Ishikawa (cell line): ENCODE measurements around the gene GRID2IP.

Experiments used
- CEBPB ChIP-seq: IDR thresholded peaks from 2 replicates; pipeline ENCODE4 v1.6.1; 2012
- CREB1 ChIP-seq: IDR thresholded peaks from 2 replicates; pipeline ENCODE4 v1.6.1; 2012; ENCODE audit warnings: low read depth
- EGR1 ChIP-seq: IDR thresholded peaks from 2 replicates; pipeline ENCODE4 v1.6.1; 2012
- EP300 ChIP-seq: IDR thresholded peaks from 2 replicates; pipeline ENCODE4 v1.6.1; 2012; ENCODE audit warnings: borderline replicate concordance
- FOXM1 ChIP-seq: IDR thresholded peaks from 2 replicates; pipeline ENCODE4 v1.6.1; 2012; ENCODE audit warnings: low read depth, borderline replicate concordance
- NFIC ChIP-seq: IDR thresholded peaks from 2 replicates; pipeline ENCODE4 v1.6.1; 2012
- RAD21 ChIP-seq: IDR thresholded peaks from 2 replicates; pipeline ENCODE4 v1.6.1; 2012; ENCODE audit warnings: low read depth
- TAF1 ChIP-seq: IDR thresholded peaks from 2 replicates; pipeline ENCODE4 v1.6.1; 2012; ENCODE audit warnings: low read depth, mild to moderate bottlenecking
- TCF12 ChIP-seq: IDR thresholded peaks from 2 replicates; pipeline ENCODE4 v1.6.1; 2012; ENCODE audit warnings: low read depth
- TEAD4 ChIP-seq: IDR thresholded peaks from 2 replicates; pipeline ENCODE4 v1.6.1; 2012
- YY1 ChIP-seq: IDR thresholded peaks from 2 replicates; pipeline ENCODE4 v1.6.1; 2012; ENCODE audit warnings: low read depth
- ZBTB7A ChIP-seq: IDR thresholded peaks from 2 replicates; pipeline ENCODE4 v1.6.1; 2012; ENCODE audit warnings: low read depth
- TF ChIP-seq, protein P1 (sequence below): IDR thresholded peaks from 2 replicates; pipeline ENCODE4 v1.6.1; 2012
- TF ChIP-seq, protein P2 (sequence below): IDR thresholded peaks from 2 replicates; pipeline ENCODE4 v1.6.1; 2012; ENCODE audit warnings: low read depth, mild to moderate bottlenecking
- TF ChIP-seq, protein P3 (sequence below): IDR thresholded peaks from 2 replicates; pipeline ENCODE4 v1.6.1; 2012

The GRID2IP gene

DNA sequence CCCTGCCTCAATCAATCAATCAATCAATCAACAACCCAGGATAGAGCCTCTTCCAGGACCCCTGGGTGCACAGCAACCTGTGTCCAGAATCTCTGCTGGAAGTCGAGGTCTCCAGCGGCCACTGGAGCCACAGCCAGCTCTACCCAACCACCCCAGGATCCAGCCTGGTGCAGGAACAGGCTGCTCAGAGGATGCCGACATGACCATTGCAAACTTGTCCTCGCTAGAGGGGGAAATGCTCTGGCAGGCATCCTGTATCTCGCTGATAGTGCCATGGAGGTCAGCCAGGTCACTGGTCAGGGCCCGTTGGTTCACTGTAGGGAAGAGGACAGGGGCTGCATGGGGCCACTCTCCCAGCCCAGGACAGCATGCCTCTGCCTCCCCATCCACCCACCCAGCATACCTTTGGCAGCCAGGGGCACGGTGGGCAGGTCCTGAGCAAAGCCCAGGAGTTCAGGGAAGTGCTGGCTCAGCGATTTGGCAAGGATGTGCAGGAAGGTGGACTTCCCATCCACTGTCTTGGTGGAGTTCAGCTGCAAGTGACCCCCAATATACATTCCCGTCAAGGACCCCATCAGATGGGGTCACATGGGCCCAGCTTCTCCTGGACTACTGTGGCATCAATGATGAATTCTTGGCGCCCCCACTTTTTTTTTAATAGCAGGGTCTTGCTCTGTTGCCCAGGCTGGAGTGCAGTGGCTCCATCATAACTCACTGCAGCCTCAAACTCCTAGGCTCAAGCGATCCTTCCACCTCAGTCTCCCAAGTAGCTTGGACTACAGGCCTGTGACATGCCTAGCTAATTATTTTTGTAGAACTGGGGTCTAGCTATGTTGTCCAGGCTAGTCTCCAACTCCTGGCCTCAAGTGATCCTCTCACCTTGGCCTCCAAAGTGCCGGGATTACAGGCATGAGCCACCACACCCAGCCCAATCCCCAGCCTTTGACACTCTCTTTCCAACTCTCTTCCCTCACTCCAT, 49.4 kb downstream of the GRID2IP start:
- TF ChIP-seq YY1 (no peak), FOXM1 (no peak), EGR1 (no peak), RAD21 (no peak), NFIC (no peak), TAF1 (no peak), TEAD4 (no peak), ZBTB7A (no peak), CEBPB (no peak)
- TF ChIP-seq, protein P1, sequence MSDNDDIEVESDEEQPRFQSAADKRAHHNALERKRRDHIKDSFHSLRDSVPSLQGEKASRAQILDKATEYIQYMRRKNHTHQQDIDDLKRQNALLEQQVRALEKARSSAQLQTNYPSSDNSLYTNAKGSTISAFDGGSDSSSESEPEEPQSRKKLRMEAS: no peak
- TF ChIP-seq, protein P2, sequence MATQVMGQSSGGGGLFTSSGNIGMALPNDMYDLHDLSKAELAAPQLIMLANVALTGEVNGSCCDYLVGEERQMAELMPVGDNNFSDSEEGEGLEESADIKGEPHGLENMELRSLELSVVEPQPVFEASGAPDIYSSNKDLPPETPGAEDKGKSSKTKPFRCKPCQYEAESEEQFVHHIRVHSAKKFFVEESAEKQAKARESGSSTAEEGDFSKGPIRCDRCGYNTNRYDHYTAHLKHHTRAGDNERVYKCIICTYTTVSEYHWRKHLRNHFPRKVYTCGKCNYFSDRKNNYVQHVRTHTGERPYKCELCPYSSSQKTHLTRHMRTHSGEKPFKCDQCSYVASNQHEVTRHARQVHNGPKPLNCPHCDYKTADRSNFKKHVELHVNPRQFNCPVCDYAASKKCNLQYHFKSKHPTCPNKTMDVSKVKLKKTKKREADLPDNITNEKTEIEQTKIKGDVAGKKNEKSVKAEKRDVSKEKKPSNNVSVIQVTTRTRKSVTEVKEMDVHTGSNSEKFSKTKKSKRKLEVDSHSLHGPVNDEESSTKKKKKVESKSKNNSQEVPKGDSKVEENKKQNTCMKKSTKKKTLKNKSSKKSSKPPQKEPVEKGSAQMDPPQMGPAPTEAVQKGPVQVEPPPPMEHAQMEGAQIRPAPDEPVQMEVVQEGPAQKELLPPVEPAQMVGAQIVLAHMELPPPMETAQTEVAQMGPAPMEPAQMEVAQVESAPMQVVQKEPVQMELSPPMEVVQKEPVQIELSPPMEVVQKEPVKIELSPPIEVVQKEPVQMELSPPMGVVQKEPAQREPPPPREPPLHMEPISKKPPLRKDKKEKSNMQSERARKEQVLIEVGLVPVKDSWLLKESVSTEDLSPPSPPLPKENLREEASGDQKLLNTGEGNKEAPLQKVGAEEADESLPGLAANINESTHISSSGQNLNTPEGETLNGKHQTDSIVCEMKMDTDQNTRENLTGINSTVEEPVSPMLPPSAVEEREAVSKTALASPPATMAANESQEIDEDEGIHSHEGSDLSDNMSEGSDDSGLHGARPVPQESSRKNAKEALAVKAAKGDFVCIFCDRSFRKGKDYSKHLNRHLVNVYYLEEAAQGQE: no peak
- TF ChIP-seq, protein P3, sequence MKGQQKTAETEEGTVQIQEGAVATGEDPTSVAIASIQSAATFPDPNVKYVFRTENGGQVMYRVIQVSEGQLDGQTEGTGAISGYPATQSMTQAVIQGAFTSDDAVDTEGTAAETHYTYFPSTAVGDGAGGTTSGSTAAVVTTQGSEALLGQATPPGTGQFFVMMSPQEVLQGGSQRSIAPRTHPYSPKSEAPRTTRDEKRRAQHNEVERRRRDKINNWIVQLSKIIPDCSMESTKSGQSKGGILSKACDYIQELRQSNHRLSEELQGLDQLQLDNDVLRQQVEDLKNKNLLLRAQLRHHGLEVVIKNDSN: no peak

DNA sequence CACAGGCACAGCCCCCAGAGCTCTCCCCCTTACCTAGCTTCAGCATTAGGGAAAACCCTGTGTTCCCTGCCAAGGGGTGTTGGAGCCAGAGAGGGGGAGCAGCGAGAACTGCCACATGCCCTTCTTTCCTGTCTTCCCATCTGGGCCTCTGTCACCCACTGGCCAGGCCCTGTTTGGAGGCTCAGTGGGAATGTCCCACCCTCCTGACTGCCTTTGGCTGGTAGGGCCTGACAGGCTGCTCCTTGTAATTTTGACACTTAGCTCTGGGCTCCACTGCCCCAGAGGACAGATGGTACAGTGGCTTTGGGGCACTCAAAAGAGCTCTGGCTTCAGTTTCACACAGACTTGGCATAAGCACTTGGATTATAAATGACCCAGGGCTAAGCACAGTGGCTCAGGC, 50.6 kb downstream of the GRID2IP start:
- TF ChIP-seq CREB1 (no peak), TAF1 (no peak), TEAD4 (no peak), RAD21 (no peak)
- TF ChIP-seq, protein P2: no peak

DNA sequence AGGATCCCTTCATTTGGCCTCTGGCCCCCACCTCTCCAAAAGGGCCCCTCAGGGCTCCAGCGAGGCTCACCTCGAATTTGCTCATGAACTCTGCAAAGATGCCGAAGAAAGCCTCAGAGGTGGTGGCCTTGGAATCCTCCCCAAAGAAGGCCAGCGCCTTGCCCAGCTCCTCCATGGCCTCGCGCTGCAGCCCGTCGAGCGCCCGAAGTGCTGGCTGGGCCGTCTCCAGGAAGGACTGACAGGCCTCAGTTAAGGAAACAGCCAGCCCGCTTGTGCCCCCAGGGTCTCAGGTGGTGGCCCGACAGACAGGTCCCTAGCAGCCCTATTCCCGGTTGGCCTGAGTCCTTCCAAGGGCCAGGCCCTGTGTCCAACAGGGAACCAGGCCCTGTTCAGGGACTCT, 53.3 kb downstream of the GRID2IP start:
- TF ChIP-seq CREB1 (no peak), YY1 (no peak), EP300 (no peak), FOXM1 (no peak), NFIC (no peak), TAF1 (no peak), CEBPB (no peak), ZBTB7A (no peak), RAD21 (no peak), TEAD4 (no peak), TCF12 (no peak), EGR1 (no peak)
- TF ChIP-seq, protein P3: no peak
- TF ChIP-seq, protein P2: no peak
- TF ChIP-seq, protein P1: no peak

DNA sequence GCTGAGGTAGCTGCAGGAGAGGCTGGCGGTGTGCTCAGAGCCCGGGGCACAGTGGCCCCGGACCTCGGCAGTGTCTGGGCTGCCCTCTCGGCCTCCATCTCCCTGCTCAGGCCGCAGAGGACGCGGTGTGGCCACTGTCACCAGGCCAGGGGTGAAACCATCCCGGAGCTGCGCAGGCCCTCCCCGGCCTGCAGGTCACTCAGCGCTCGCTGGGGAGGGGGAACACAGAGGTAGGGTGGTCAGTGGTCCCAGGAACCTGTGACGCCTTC, 53.7 kb downstream of the GRID2IP start:
- TF ChIP-seq TCF12 (no peak), NFIC (no peak), FOXM1 (no peak), EGR1 (no peak), EP300 (no peak), ZBTB7A (no peak), TAF1 (no peak), CREB1 (no peak)
- TF ChIP-seq, protein P1: no peak
